ENCODE measurements around the gene LPIN2. TPM values are rescaled to one million over a fixed set of nuclear protein-coding genes. Genes with fewer than 3 reads are reported as not detected.

LPIN2 gene
- total RNA-seq, 1 donor from 2014 or later = 26.1 TPM

- H3K4me3 Mint-ChIP-seq (ENCODE audit: unreplicated experiment) = no peak overlapping the region
- TF ChIP-seq, protein P1, sequence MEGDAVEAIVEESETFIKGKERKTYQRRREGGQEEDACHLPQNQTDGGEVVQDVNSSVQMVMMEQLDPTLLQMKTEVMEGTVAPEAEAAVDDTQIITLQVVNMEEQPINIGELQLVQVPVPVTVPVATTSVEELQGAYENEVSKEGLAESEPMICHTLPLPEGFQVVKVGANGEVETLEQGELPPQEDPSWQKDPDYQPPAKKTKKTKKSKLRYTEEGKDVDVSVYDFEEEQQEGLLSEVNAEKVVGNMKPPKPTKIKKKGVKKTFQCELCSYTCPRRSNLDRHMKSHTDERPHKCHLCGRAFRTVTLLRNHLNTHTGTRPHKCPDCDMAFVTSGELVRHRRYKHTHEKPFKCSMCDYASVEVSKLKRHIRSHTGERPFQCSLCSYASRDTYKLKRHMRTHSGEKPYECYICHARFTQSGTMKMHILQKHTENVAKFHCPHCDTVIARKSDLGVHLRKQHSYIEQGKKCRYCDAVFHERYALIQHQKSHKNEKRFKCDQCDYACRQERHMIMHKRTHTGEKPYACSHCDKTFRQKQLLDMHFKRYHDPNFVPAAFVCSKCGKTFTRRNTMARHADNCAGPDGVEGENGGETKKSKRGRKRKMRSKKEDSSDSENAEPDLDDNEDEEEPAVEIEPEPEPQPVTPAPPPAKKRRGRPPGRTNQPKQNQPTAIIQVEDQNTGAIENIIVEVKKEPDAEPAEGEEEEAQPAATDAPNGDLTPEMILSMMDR (IDR thresholded peaks at IDR 0.05; ENCODE audit: unreplicated experiment) = no peak
- H3K27me3 Mint-ChIP-seq (ENCODE audit: unreplicated experiment) = peaks cover 2% of the 10 kb centered on the region
- no peak overlapping the region for H3K27ac Mint-ChIP-seq (ENCODE audit: unreplicated experiment)
- DNase-seq (ENCODE audit: low spot score) = no peak
- peaks cover 9% of the 10 kb centered on the region for H3K4me1 Mint-ChIP-seq (ENCODE audit: unreplicated experiment)
- H3K9me3 Mint-ChIP-seq (ENCODE audit: unreplicated experiment) = no peaks in the 10 kb centered on the region
- peaks cover 3% of the 10 kb centered on the region for H3K36me3 Mint-ChIP-seq (ENCODE audit: low read depth, unreplicated experiment)
These were observed 36.5 kb downstream of the LPIN2 start for GRCh38 chr18:2976218-2977132.

GRCh38 chr18:2974731-2975130 is 38.2 kb downstream of the LPIN2 start:
- H3K27me3 Mint-ChIP-seq (ENCODE audit: unreplicated experiment) = peaks cover 2% of the 10 kb centered on the region

DNA sequence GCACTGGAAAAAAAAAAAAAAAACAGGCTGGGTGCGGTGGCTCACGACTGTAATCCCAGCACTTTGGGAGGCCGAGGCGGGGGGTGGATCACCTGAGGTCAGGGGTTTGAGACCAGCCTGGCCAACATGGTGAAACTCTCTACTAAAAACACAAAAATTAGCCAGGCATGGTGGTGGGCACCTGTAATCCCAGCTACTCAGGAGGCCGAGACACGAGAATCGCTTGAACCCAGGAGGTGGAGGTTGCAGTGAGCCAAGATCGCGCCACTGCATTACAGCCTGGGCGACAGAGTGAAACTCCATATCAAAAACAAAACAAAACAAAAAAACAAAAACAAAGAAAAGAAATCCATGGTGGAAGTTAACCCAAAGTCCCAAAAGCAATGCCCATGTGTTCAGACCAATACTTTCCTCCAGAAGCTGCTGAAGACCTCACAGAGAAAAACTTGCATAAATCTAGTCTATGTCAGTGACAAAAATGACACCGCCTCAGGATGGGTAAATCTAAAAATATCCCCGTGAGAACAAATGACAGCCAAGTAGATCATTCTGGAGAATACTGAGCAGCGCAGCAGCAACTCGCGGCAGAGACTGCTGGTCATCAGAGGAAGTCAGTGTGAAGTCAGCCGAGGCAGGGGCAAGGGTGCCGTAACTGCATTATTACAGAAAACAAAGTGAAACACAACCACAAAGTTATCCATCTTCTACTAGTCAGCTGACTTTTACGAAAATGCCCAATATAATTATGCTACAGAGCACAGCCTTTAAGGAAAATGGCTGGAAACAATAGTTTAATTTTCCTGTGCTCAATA is 41.0 kb downstream of the LPIN2 start:
- TF ChIP-seq, protein P1 (IDR thresholded peaks at IDR 0.05; ENCODE audit: unreplicated experiment) = no peak
- Mint-ChIP-seq H3K36me3 (ENCODE audit: low read depth, unreplicated experiment) (no peaks in the 10 kb centered on the region), H3K27ac (ENCODE audit: unreplicated experiment) (no peak overlapping the region), H3K9me3 (ENCODE audit: unreplicated experiment) (no peaks in the 10 kb centered on the region), H3K27me3 (ENCODE audit: unreplicated experiment) (no peaks in the 10 kb centered on the region), H3K4me1 (ENCODE audit: unreplicated experiment) (peaks cover 36% of the 10 kb centered on the region), H3K4me3 (ENCODE audit: unreplicated experiment) (no peak overlapping the region)
- no peak for DNase-seq (ENCODE audit: low spot score)

More at GRCh38 chr18:2974731-2975130, 38.2 kb downstream of the LPIN2 start:
- DNase-seq (ENCODE audit: low spot score) = no peak
- Mint-ChIP-seq H3K9me3 (ENCODE audit: unreplicated experiment) (no peaks in the 10 kb centered on the region), H3K36me3 (ENCODE audit: low read depth, unreplicated experiment) (peaks cover 3% of the 10 kb centered on the region), H3K4me3 (ENCODE audit: unreplicated experiment) (no peak overlapping the region), H3K4me1 (ENCODE audit: unreplicated experiment) (peaks cover 22% of the 10 kb centered on the region), H3K27ac (ENCODE audit: unreplicated experiment) (no peak overlapping the region)
- TF ChIP-seq, protein P1 (IDR thresholded peaks at IDR 0.05; ENCODE audit: unreplicated experiment) = no peak

DNA sequence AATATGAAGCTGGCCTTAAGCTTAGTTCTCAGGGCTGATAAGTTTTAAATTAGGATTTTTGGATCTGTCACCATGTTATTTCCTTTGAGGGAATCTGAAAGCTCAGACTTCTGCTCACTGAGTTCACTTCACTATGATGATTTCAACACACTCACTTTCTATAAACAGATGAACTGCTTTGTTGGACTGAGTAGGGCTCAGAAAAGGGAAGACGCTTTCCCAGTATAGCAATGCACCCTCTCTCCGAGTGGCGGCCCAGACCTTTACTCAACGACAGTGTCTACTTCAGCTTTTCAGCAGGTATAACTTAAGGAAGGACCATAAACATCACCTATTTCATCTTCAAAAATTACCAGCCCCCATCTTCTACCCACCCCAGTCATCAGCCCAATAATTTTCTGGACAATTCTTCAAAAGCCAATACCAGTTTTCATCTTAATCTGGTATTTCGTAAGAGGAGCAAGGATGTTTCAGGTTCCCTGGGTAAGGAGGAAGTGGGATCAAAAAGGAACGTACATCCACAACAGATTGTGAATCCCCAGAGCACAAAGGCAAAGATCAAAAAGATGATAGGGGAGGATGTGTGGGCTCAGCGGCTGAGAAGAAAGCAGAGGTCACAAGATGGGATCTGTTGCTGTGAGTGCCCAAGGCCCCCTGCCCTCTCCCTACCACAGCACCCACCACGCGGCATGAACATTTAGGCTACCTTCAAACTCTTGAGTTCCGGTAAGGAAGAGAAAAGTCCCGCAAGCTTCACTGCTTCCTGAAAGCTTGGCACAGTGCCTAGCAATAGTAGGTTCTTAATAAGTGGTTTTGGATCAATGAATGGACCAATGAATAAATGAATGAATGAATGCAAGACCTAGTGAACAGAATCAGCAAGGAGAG is 41.9 kb downstream of the LPIN2 start:
- TF ChIP-seq, protein P1 (IDR thresholded peaks at IDR 0.05; ENCODE audit: unreplicated experiment) = no peak
- H3K4me1 Mint-ChIP-seq (ENCODE audit: unreplicated experiment) = peaks cover 36% of the 10 kb centered on the region
- H3K36me3 Mint-ChIP-seq (ENCODE audit: low read depth, unreplicated experiment) = no peaks in the 10 kb centered on the region
- H3K9me3 Mint-ChIP-seq (ENCODE audit: unreplicated experiment) = no peaks in the 10 kb centered on the region
- H3K27ac Mint-ChIP-seq (ENCODE audit: unreplicated experiment) = no peak overlapping the region
- H3K27me3 Mint-ChIP-seq (ENCODE audit: unreplicated experiment) = peaks cover 2% of the 10 kb centered on the region
- no peak for DNase-seq (ENCODE audit: low spot score)
- no peak overlapping the region for H3K4me3 Mint-ChIP-seq (ENCODE audit: unreplicated experiment)
